Mucosa of gallbladder (tissue), 1 donor: ENCODE data around the gene SGMS1. TPM values are rescaled to one million over a fixed set of nuclear protein-coding genes. Genes with fewer than 3 reads are reported as not detected.
"Not testable (repeated sequence)": the region's sequence is repeated elsewhere in the genome, so short reads cannot be mapped to it uniquely, and the experiment has no call there.

Source experiments
- DNase-seq: peaks from one replicate; pipeline ENCODE4 v3.0.0-alpha.2; 2020; ENCODE audit warnings: low spot score
- total RNA-seq: library from RNA; stranded (reverse); gene quantifications from one replicate; pipeline ENCODE4 v1.2.1, GENCODE V29; 2021
- donor health status: DM: no; HTN: no; CAD: no.

Gene SGMS1
- total RNA-seq, 1 donor from 2014 or later = 36.9 TPM

DNA sequence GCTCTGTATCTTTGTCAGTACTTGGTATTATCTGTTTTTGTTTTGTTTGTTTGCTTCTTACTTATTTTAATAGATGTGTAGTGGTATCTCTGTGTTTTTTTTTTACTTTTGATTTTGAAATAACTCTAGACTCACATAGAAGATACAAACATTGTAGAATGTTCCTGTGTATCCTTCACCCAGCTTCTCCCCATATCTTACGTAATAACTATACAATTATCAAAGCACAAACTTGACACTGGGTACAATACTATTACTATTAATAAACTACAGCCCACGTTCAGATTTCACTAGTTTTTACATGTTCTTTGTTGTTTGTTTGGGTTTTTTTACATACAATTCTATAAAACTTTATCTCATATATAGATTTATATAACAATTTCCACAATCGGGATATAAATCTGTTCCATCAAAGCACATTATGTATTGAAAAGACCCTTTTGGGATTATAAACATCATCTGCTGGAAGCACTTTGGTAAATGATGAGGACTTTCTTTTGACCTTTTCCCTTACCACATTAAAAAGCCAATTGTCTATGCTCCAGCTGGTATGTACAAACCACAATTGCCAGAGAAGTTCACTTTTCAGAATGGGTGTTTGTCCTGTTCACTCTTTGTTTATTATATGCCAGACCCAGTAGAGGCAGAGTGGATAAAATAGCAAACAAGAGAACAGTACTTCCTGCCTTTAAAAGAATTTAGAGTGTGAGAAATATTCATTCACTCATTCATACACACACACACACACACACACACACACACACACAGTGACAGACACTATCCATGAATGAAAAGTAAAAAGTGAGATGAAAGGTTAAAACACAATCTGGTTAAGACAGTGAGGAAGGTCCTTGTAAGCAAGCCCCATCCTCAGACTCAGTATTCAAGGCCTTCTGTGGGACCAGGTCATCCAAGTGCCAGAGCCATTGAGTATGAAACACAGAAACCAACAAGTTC lies 113.0 kb downstream of the SGMS1 start:
- no peak for DNase-seq

- no peak for DNase-seq
Measured at GRCh38 chr10:50508315-50509051, 115.3 kb downstream of the SGMS1 start.

DNA sequence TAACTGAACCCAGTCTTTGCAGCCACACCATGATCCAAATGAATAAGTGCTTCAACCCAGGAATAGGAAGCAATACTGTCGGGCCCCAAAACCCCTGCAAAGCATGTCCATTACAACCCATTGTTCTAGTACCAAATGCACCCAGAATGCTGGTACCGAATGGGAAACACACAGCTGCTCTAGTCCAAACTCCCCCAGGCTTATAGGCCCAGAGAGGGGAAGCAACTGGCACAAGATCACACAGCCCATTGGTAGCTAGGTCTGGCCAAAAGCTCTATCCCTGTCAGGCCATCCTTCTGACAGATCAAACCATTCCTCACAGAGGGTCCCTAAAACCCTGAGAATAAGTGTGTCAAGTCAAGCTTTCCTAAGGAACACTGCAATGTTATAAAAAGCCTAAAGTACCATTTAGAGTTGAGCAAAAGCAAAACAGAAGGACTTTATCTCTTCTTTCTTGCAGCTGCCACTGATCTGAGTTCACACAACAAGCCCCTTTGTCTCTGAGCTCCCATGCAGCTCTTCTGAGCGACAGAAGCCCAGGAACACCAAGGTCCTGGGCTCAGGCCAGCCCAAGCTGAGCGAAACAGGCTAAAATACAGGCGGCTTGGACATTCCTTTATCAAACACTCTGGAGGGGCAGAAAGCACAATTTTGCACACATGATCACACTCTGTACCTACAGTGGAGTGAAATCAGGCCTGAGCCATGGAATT lies 116.7 kb downstream of the SGMS1 start:
- no peak for DNase-seq

GRCh38 chr10:50504389-50504788 lies 119.4 kb downstream of the SGMS1 start:
- DNase-seq = no peak

- DNase-seq = no peak
Measured at GRCh38 chr10:50503661-50504320, 120.0 kb downstream of the SGMS1 start.

GRCh38 chr10:50503156-50503555 lies 120.6 kb downstream of the SGMS1 start:
- not testable (repeated sequence) for DNase-seq

DNA sequence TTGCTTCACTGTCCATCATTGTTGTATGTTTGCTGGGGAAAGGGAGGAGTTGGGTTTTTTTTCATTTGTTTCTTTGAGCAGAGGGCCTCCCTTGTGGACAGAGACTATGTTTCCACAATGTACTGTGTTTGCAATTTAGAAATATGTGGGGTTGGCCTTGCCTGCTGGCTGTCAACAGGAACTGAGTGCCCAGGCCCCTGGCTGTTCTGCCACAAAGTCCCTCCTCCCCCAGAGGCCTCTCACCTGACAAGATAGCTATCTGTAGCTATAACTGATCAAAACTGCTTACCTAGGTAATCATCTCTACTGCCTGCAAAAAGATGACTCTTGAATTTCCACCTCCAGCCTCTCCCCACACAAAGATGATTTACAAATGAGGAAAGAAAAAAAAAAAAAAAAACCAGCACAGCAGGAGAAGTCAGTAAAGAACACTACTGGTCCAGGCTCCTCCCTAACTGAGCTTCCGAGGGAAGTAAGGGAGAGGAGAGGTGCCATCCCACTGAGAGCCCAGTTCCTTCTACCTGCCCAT lies 121.8 kb downstream of the SGMS1 start:
- no peak for DNase-seq

DNA sequence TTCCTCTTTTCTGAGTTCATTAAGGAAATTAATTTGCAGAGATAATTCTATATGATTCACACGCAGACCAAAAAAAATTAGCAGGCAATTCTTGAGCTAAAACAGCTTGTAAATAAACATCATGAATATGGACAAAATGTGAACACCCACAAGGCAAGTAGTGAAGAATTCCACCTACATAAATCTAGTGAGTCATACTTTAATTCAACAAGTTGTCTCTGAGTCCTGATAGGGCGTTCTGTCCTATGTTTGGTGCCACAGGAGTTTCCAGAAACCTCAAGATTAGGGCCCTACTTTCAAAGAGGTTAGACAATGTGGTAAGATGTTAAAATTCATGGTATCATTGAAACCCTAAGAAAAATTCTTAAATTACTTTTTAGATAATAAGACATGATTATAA lies 122.3 kb downstream of the SGMS1 start:
- no peak for DNase-seq

GRCh38 chr10:50498465-50498864 lies 125.3 kb downstream of the SGMS1 start:
- no peak for DNase-seq

- no peak for DNase-seq
Measured at GRCh38 chr10:50497758-50498157, 126.0 kb downstream of the SGMS1 start.

DNA sequence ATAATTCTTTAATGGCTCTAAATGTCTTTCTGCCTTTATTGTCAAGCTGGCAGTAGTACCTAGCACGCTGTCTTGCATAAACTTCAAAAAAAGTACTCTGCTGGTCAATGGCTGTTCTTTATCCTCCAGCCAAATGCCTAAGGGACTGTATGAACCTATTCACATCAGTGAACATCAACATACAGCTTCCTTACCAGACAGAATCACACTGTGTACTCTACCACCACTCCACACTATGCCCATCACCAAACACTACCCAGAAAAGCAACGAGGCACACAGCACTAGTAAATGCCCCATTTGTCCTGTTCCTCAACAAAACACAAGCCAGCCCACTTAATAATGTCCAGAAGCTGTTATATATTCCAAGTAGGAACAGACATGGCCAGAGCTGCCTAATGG lies 127.5 kb downstream of the SGMS1 start:
- no peak for DNase-seq

GRCh38 chr10:50490241-50490640 lies 133.5 kb downstream of the SGMS1 start:
- DNase-seq = no peak

DNA sequence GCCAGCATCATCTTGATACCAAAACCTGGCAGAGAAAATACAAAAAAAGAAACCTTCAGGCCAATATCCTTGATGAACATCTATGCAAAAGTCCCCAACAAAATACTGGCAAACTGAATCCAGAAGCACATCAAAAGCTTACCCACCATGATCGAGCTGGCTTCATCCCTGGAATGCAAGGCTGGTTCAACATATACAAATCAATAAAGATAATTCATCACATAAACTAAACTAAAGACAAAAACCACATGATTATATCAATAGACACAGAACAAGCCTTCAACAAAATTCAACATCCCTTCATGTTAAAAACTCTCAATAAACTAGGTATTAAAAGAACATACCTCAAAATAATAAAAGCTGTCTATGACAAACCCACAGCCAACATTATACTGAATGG lies 139.2 kb downstream of the SGMS1 start:
- DNase-seq = not testable (repeated sequence)

GRCh38 chr10:50480054-50481007 lies 143.4 kb downstream of the SGMS1 start:
- DNase-seq = no peak

DNA sequence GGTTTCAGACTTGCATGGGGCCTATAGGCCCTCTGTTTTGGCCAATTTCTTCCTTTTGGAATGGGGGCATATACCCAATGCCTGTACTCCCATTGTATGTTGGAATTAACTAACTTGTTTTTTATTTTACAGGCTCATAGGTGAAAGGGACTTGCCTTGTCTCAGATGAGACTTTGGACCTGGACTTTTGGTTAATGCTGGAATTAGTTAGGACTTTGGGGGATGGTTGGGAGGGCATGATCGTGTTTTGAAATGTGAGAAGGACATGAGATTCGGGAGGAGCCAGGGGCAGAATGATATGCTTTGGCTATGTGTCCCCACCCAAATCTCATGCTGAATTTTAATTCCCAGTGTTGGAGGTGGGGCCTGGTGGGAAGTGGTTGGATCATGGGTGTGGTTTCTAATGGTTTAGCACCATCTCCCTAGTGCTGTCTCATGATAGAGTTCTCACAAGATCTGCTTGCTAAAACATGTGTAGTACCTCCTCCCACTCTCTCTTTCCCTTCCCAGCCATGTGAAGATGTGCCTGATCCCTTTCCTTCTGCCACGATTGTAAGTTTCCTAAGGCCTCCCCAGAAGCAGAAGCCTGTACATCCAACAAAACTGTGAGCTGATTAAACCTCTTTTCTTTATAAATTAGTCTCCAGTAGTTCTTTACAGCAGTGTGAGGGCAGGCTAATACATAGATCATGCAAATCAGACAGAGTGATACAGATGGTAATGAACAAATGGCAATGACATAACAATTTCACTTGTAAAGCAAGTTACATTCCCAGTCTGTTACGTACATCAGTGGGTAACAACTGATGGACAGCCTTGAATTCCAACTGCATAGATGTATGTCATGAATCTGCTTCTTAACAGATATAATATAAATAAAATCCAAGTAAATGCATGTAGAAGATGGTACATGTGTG lies 146.2 kb downstream of the SGMS1 start:
- DNase-seq = no peak

DNA sequence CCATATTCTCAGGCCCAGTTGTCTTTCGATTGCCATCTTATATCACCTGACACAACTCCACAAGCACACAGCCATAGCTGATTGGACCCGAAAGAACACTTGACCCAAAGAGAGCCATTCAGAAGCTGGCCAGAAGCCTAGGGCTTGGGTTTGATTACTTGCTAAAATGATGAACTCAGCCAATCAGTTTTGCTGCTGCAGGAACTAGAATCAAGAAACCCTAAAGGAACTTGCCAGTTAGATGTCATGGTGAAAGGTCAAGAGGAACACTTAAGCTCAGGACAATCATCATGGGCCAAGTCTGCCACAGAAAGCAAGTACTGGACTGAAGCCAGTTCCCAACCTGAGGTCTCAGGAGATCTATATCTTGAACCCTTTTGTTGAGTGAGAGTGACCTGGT lies 150.0 kb downstream of the SGMS1 start:
- DNase-seq = no peak

DNA sequence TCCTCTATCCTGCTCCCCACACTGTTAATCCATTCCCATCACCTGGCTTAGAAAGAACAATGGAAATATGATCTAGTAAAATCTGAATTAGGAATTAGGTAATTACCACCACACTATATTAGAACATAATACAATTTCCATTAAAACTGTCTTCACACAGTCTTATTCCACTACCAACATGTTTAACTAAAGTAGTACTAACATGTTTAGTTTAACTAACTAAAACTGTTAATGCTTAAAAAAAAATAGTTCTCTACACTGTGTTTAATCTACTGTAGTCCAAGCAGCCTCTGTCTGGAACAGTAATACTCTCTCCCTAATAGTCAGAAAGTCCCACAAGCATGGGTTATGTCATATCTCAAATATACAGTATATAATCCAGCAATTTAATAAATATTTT lies 150.8 kb downstream of the SGMS1 start:
- no peak for DNase-seq

DNA sequence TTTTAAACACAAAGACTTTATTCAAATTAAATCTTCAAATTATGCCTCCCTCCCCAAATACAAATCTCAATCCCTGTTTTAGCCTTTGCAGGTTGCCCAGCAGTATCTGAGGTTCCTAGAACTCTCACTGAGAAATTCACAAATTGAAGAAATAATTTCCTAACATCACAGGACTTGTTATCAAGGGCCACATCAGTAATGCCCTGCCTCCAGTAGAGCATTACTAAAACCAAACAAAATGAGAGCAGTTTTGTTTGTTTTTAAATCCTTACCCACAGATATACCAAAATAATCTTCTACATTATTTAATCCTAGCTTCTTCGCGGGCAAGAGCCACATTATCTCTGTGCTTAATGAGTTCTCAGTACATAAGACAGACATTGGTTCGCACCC lies 152.2 kb downstream of the SGMS1 start:
- DNase-seq = no peak
